Activated CD4-positive, alpha-beta T cell treated with anti-CD3 and anti-CD28 coated beads, Interleukin-2, amount 50 U/mL, for 4 hours (primary cell): ENCODE measurements around the gene PLBD1.

Source experiments
- DNase-seq, 2 experiments: peaks; one replicate each; pipeline ENCODE4 v3.0.0-alpha.2; 2020

Gene PLBD1

GRCh38 chr12:14482361-14482760 lies 85.3 kb downstream of the PLBD1 start:
- no peak for DNase-seq

GRCh38 chr12:14481201-14481600 lies 86.5 kb downstream of the PLBD1 start:
- no peak for DNase-seq

- DNase-seq: no peak
These were observed 88.7 kb downstream of the PLBD1 start for GRCh38 chr12:14479004-14479403.

- DNase-seq: no peak
These were observed 93.9 kb downstream of the PLBD1 start for GRCh38 chr12:14473707-14474287.

- DNase-seq: no peak
These were observed 96.2 kb downstream of the PLBD1 start for GRCh38 chr12:14471497-14471896.

- no peak for DNase-seq
These were observed 107.4 kb downstream of the PLBD1 start for GRCh38 chr12:14460212-14460841.

- no peak for DNase-seq
These were observed 113.4 kb downstream of the PLBD1 start for GRCh38 chr12:14454098-14454907.
